H9 (cell line): Measurements from ENCODE around the gene FXYD6. TPM values are rescaled to one million over a fixed set of nuclear protein-coding genes. Genes with fewer than 3 reads are reported as not detected.

Experiments
- DNase-seq: peaks from one replicate; pipeline ENCODE4 v3.0.0-alpha.2; 2017
- H2AFZ ChIP-seq: one replicate; pipeline ENCODE4 v1.6.1; 2013; ENCODE audit warnings: mild to moderate bottlenecking, low read length, control low read depth, moderate library complexity
- H2AK5ac ChIP-seq: 2 replicates; pipeline ENCODE4 v1.6.1; 2013; ENCODE audit warnings: low read length, control low read depth, mixed read lengths; ENCODE audit not compliant: insufficient read length
- H2BK120ac ChIP-seq: one replicate; pipeline ENCODE4 v1.6.1; 2013; ENCODE audit warnings: low read depth, mild to moderate bottlenecking, low read length, control low read depth, inconsistent platforms; ENCODE audit not compliant: poor library complexity, severe bottlenecking
- H2BK12ac ChIP-seq: 2 replicates; pipeline ENCODE4 v1.6.1; 2013; ENCODE audit warnings: low read length, control low read depth, mixed read lengths, low read depth; ENCODE audit not compliant: insufficient read length
- H2BK15ac ChIP-seq: 2 replicates; pipeline ENCODE4 v1.6.1; 2013; ENCODE audit warnings: low read depth, low read length, control low read depth
- H2BK20ac ChIP-seq: one replicate; pipeline ENCODE4 v1.6.1; 2013; ENCODE audit warnings: low read depth, mild to moderate bottlenecking, low read length, control low read depth, inconsistent platforms; ENCODE audit not compliant: poor library complexity, severe bottlenecking
- H2BK5ac ChIP-seq: 2 replicates; pipeline ENCODE4 v1.6.1; 2013; ENCODE audit warnings: low read length, control low read depth, mixed read lengths; ENCODE audit not compliant: insufficient read length
- H3K14ac ChIP-seq: 2 replicates; pipeline ENCODE4 v1.6.1; 2013; ENCODE audit warnings: low read length, control low read depth; ENCODE audit not compliant: insufficient read depth
- H3K18ac ChIP-seq: 2 replicates; pipeline ENCODE4 v1.6.1; 2013; ENCODE audit warnings: low read depth, mild to moderate bottlenecking, mixed read lengths, low read length, control low read depth; ENCODE audit not compliant: insufficient read length
- H3K23ac ChIP-seq: 2 replicates; pipeline ENCODE4 v1.6.1; 2013; ENCODE audit warnings: low read length, control low read depth, mixed read lengths, low read depth; ENCODE audit not compliant: insufficient read length
- H3K23me2 ChIP-seq: 2 replicates; pipeline ENCODE4 v1.6.1; 2013; ENCODE audit warnings: low read depth, mild to moderate bottlenecking, mixed read lengths, low read length, control low read depth; ENCODE audit not compliant: insufficient read length, poor library complexity, severe bottlenecking
- H3K27ac ChIP-seq: 2 replicates; pipeline ENCODE4 v1.5.1; 2013; ENCODE audit warnings: low read length, control low read depth, mixed read lengths, low read depth; ENCODE audit not compliant: insufficient read length
- H3K27me3 ChIP-seq: 2 replicates; pipeline ENCODE4 v1.6.1; 2013; ENCODE audit warnings: low read length, control low read depth, inconsistent platforms; ENCODE audit not compliant: insufficient read depth
- H3K4ac ChIP-seq: 2 replicates; pipeline ENCODE4 v1.6.1; 2013; ENCODE audit warnings: low read depth, mild to moderate bottlenecking, control low read depth, inconsistent platforms, low read length, moderate library complexity
- H3K4me1 ChIP-seq: 2 replicates; pipeline ENCODE4 v1.6.1; 2013; ENCODE audit warnings: low read length, control low read depth, inconsistent platforms; ENCODE audit not compliant: insufficient read depth
- H3K4me2 ChIP-seq: 2 replicates; pipeline ENCODE4 v1.6.1; 2013; ENCODE audit warnings: low read length, control low read depth, mixed read lengths; ENCODE audit not compliant: insufficient read length, insufficient read depth
- H3K56ac ChIP-seq: 2 replicates; pipeline ENCODE4 v1.6.1; 2013; ENCODE audit warnings: low read depth, mild to moderate bottlenecking, mixed read lengths, low read length, control low read depth; ENCODE audit not compliant: insufficient read length
- H3K79me1 ChIP-seq: 2 replicates; pipeline ENCODE4 v1.6.1; 2013; ENCODE audit warnings: low read depth, mild to moderate bottlenecking, moderate library complexity, low read length, control low read depth, inconsistent platforms; ENCODE audit not compliant: insufficient read depth, poor library complexity, severe bottlenecking
- H3K79me2 ChIP-seq: 2 replicates; pipeline ENCODE4 v1.6.1; 2013; ENCODE audit warnings: low read length, control low read depth, inconsistent platforms; ENCODE audit not compliant: insufficient read depth
- H3K9ac ChIP-seq: 2 replicates; pipeline ENCODE4 v1.6.1; 2013; ENCODE audit warnings: low read length, control low read depth, mixed read lengths; ENCODE audit not compliant: insufficient read length; ENCODE audit errors: extremely low read depth
- H3K9me3 ChIP-seq: one replicate; pipeline ENCODE4 v1.6.1; 2013; ENCODE audit warnings: low read depth, low read length, inconsistent platforms; ENCODE audit not compliant: control insufficient read depth
- H3T11ph ChIP-seq: one replicate; pipeline ENCODE4 v1.6.1; 2013; ENCODE audit warnings: mild to moderate bottlenecking, low read length, control low read depth, inconsistent platforms
- H4K20me1 ChIP-seq: one replicate; pipeline ENCODE4 v1.6.1; 2013; ENCODE audit not compliant: control insufficient read depth, insufficient read length, insufficient read depth
- H4K5ac ChIP-seq: 2 replicates; pipeline ENCODE4 v1.6.1; 2013; ENCODE audit warnings: low read depth, mild to moderate bottlenecking, mixed read lengths, low read length, control low read depth; ENCODE audit not compliant: insufficient read length
- H4K8ac ChIP-seq: replicated peaks from 2 replicates; pipeline ENCODE4 v1.6.1; 2013; ENCODE audit warnings: low read length, control low read depth, mixed read lengths, low read depth; ENCODE audit not compliant: insufficient read length
- H4K91ac ChIP-seq: 2 replicates; pipeline ENCODE4 v1.6.1; 2013; ENCODE audit warnings: low read depth, mild to moderate bottlenecking, moderate library complexity, mixed read lengths, low read length, control low read depth; ENCODE audit not compliant: insufficient read length
- H3K27ac Mint-ChIP-seq, 3 experiments: 2 replicates in 2 of 3; 3 replicates in 1 of 3; pipeline ENCODE4 v1.8.0; 2020 to 2021; ENCODE audit warnings: mixed read lengths in 3 of 3, mild to moderate bottlenecking in 1 of 3, moderate library complexity in 1 of 3
- H3K27me3 Mint-ChIP-seq: 2 replicates; pipeline ENCODE4 v1.8.0; 2021; ENCODE audit warnings: low read depth, mild to moderate bottlenecking, moderate library complexity, mixed read lengths
- H3K36me3 Mint-ChIP-seq, 3 experiments: 2 replicates in 2 of 3; 3 replicates in 1 of 3; pipeline ENCODE4 v1.8.0; 2020 to 2021; ENCODE audit warnings: low read depth in 3 of 3, mixed read lengths in 3 of 3; ENCODE audit not compliant: insufficient read depth in 1 of 3
- H3K4me1 Mint-ChIP-seq, 2 experiments: 2 replicates each; pipeline ENCODE4 v1.8.0; 2020; ENCODE audit warnings: mixed read lengths in 2 of 2
- H3K4me3 Mint-ChIP-seq, 2 experiments: 2 replicates in 1 of 2; 3 replicates in 1 of 2; pipeline ENCODE4 v1.8.0; 2020 to 2021; ENCODE audit warnings: mild to moderate bottlenecking in 2 of 2, mixed read lengths in 2 of 2, moderate library complexity in 1 of 2
- H3K9me3 Mint-ChIP-seq, 2 experiments: 2 replicates in 1 of 2; 3 replicates in 1 of 2; pipeline ENCODE4 v1.8.0; 2020; ENCODE audit warnings: mild to moderate bottlenecking in 2 of 2, mixed read lengths in 2 of 2, moderate library complexity in 1 of 2
- WGBS: extraction: QIAGEN DNeasy Blood & Tissue Kit; methylation state at CpG from one replicate; pipeline ENCODE4 v1.1.7; 2013; ENCODE audit warnings: missing lambda C conversion rate, low lambda C conversion rate, mixed read lengths; ENCODE audit not compliant: insufficient read length; ENCODE audit errors: extremely low coverage; 5-methylcytosine and 5-hydroxymethylcytosine counted together
- total RNA-seq: library from RNA; stranded (reverse); gene quantifications from 2 replicates; pipeline ENCODE4 v1.2.1, GENCODE V29; 2021
- TF ChIP-seq, protein P1 (sequence below): fragments of 200-600 bp; sonication (generic); conservative IDR thresholded peaks from 3 replicates; pipeline ENCODE4 v1.8.0; 2021; ENCODE audit warnings: antibody characterized with exemption, mild to moderate bottlenecking

FXYD6 gene
- total RNA-seq, 1 experiment from 2014 or later, result 18.3 TPM

DNA sequence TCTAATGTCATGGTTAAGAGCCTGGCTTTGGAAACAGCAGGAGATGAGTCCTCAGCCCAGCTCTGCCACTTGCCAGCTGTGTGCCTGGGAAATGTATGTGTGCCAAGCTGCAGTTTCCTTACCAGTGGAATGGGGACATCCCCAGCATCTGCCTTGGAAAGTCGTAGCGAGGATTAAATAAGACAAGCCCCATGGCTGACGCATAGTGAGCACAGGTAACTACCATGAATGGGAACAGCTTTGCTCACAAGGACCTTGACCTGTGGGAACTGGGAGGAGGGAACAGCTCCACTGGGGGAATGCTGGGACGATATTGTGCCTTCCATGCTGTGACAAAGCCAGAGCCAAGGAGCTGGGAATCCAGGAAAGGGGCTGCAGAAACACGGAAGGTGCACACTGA, 76.8 kb downstream of the FXYD6 start:
- Histone ChIP-seq H3K4me2 (no peak overlapping the region), H3K9ac (no peak overlapping the region), H4K5ac (no peak overlapping the region), H3K79me1 (no peaks in the 10 kb centered on the region), H2AK5ac (no peak overlapping the region), H2AFZ (no peak overlapping the region), H3K56ac (no peak overlapping the region), H3K79me2 (no peaks in the 10 kb centered on the region), H3K27ac (no peak overlapping the region), H2BK15ac (no peak overlapping the region), H3K4ac (no peak overlapping the region), H3K14ac (no peak overlapping the region), H2BK20ac (no peak overlapping the region), H3K4me1 (no peaks in the 10 kb centered on the region), H3K9me3 (no peaks in the 10 kb centered on the region), H3T11ph (no peak overlapping the region), H3K23me2 (peaks cover 21% of the 10 kb centered on the region), H4K20me1 (no peaks in the 10 kb centered on the region), H2BK5ac (no peak overlapping the region), H2BK120ac (no peak overlapping the region), H3K23ac (no peak overlapping the region), H3K27me3 (peaks cover 27% of the 10 kb centered on the region), H4K8ac (no peak overlapping the region), H3K18ac (no peak overlapping the region), H4K91ac (no peak overlapping the region), H2BK12ac (no peak overlapping the region)
- Mint-ChIP-seq H3K4me1 (peaks cover 12 to 22% of the 10 kb centered on the region in 2 experiments), H3K9me3 (no peaks in the 10 kb centered on the region), H3K27me3 (peaks cover 68% of the 10 kb centered on the region), H3K36me3 (no peaks in the 10 kb centered on the region), H3K4me3 (no peak overlapping the region), H3K27ac (no peak overlapping the region)
- no peak for DNase-seq
- TF ChIP-seq, protein P1, sequence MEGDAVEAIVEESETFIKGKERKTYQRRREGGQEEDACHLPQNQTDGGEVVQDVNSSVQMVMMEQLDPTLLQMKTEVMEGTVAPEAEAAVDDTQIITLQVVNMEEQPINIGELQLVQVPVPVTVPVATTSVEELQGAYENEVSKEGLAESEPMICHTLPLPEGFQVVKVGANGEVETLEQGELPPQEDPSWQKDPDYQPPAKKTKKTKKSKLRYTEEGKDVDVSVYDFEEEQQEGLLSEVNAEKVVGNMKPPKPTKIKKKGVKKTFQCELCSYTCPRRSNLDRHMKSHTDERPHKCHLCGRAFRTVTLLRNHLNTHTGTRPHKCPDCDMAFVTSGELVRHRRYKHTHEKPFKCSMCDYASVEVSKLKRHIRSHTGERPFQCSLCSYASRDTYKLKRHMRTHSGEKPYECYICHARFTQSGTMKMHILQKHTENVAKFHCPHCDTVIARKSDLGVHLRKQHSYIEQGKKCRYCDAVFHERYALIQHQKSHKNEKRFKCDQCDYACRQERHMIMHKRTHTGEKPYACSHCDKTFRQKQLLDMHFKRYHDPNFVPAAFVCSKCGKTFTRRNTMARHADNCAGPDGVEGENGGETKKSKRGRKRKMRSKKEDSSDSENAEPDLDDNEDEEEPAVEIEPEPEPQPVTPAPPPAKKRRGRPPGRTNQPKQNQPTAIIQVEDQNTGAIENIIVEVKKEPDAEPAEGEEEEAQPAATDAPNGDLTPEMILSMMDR, result no peak
- WGBS, result no CpG with 5 or more reads among the region's 5 CpGs
